Kidney (tissue), 14 donors: Measurements from ENCODE around the gene PECR. TPM values are rescaled to one million over a fixed set of nuclear protein-coding genes. Genes with fewer than 3 reads are reported as not detected.

Source experiments
- DNase-seq, 5 donors: peaks; one replicate each; pipeline ENCODE4 v3.0.0-alpha.2; 2013 to 2020
- FAIRE-seq: peaks from 2 replicates; lab custom pipeline; 2012; peaks lifted over from hg19 to GRCh38; lab: Jason Lieb, UNC
- H3K27ac ChIP-seq, 2 donors: one replicate each; pipeline ENCODE4 v1.7.0; 2013; ENCODE audit warnings: low read depth in 2 of 2, low read length in 2 of 2, inconsistent platforms in 1 of 2
- H3K27me3 ChIP-seq: one replicate; pipeline ENCODE4 v1.7.1; 2013; ENCODE audit warnings: low read length, inconsistent platforms; ENCODE audit not compliant: control insufficient read depth, insufficient read depth
- H3K36me3 ChIP-seq, 3 donors: one replicate each; pipeline versions ENCODE4 v1.7.0 to v1.7.1; 2013; ENCODE audit warnings: low read length in 3 of 3, control low read depth in 1 of 3, inconsistent platforms in 1 of 3; ENCODE audit not compliant: insufficient read depth in 3 of 3, control insufficient read depth in 2 of 3
- H3K4me1 ChIP-seq, 3 donors: one replicate each; pipeline versions ENCODE4 v1.7.0 to v1.7.1; 2013; ENCODE audit warnings: low read length in 3 of 3, inconsistent platforms in 1 of 3, low read depth in 1 of 3; ENCODE audit not compliant: control insufficient read depth in 2 of 3, insufficient read depth in 2 of 3
- H3K4me3 ChIP-seq, 3 donors: one replicate each; pipeline versions ENCODE4 v1.7.0 to v1.8.1; 2013; ENCODE audit warnings: low read length in 3 of 3, control low read depth in 1 of 3, inconsistent platforms in 1 of 3
- H3K9ac ChIP-seq, 3 donors: one replicate each; pipeline versions ENCODE4 v1.7.0 to v1.7.1; 2013; ENCODE audit warnings: low read length in 3 of 3, control low read depth in 1 of 3, inconsistent platforms in 1 of 3
- H3K9me3 ChIP-seq, 3 donors: one replicate each; pipeline versions ENCODE4 v1.7.0 to v1.7.1; 2013; ENCODE audit warnings: low read length in 3 of 3, control low read depth in 1 of 3, inconsistent platforms in 1 of 3; ENCODE audit not compliant: control insufficient read depth in 2 of 3, insufficient read depth in 1 of 3
- intact Hi-C: fragments of 100-400 bp; cut with DNase I; formaldehyde crosslinking; loops from one replicate; pipeline ENCODE4 v1.11.1; 2022
- polyA plus RNA-seq: library from polyadenylated mRNA; stranded (reverse); fragments of 350-450 nt; fragmentation: Illumina TruSeq; extraction: RNeasy Lipid Tissue Mini Kit (QIAGEN cat#74804); gene quantifications from one replicate; pipeline ENCODE4 v1.2.3, GENCODE V29; 2014; ENCODE audit warnings: low read depth, low replicate concordance; ENCODE audit not compliant: insufficient read depth
- total RNA-seq: library from RNA; stranded (reverse); fragmentation: NEBNext Ultra II Directional; extraction: Animal tissue kit (Norgen Biotek cat#: 25700); gene quantifications from one replicate; pipeline ENCODE4 v1.2.1, GENCODE V29; 2021
- TF ChIP-seq, protein P1 (sequence below): IDR thresholded peaks from 3 replicates; pipeline ENCODE4 v1.5.1; 2012; ENCODE audit warnings: mild to moderate bottlenecking, moderate library complexity, borderline replicate concordance; ENCODE audit not compliant: insufficient read depth; ENCODE audit errors: extremely low read depth
- donor health status: control.
- donor health status: control.
- donor health status: control.
- donor health status: control.
- donor health status: control.
- donor health status: DM: yes; HTN: yes; CAD: no.
- donor health status: Normal renal cell carcinoma (clear cell type).

The PECR gene
- total and polyA plus RNA-seq, 2 donors from 2014 or later: 28.4 to 36.0 TPM

DNA sequence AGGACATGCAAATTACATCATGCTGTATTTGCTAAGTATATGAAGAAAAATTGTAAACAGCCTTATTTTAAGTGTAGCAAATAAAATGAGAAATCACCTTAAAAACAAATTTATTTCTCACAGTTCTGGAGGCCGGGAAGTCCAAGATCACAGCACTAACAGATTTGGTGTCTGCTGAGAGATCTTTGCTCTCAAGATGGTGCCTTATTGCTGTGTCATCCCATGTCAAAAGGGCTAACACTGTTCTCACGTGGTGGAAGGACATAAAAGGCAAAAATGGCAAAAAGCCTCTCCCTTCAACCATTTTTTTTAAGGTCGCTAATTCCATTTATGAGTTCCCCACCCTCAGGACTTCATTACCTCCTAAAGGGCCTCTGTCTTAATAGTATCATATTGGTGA, 39.6 kb upstream of the PECR start:
- intact Hi-C loops: no loop called here
- H3K27ac ChIP-seq: no peak overlapping the region
- no peaks in the 10 kb centered on the region for H3K27me3 ChIP-seq
- FAIRE-seq (no peak), DNase-seq (no peak)
- no peaks in the 10 kb centered on the region for H3K4me1 ChIP-seq
- H3K9me3 ChIP-seq: no peaks in the 10 kb centered on the region
- TF ChIP-seq, protein P1, sequence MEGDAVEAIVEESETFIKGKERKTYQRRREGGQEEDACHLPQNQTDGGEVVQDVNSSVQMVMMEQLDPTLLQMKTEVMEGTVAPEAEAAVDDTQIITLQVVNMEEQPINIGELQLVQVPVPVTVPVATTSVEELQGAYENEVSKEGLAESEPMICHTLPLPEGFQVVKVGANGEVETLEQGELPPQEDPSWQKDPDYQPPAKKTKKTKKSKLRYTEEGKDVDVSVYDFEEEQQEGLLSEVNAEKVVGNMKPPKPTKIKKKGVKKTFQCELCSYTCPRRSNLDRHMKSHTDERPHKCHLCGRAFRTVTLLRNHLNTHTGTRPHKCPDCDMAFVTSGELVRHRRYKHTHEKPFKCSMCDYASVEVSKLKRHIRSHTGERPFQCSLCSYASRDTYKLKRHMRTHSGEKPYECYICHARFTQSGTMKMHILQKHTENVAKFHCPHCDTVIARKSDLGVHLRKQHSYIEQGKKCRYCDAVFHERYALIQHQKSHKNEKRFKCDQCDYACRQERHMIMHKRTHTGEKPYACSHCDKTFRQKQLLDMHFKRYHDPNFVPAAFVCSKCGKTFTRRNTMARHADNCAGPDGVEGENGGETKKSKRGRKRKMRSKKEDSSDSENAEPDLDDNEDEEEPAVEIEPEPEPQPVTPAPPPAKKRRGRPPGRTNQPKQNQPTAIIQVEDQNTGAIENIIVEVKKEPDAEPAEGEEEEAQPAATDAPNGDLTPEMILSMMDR: no peak
- no peak overlapping the region for H3K9ac ChIP-seq
- peaks cover 15 to 73% (median 44%) of the 10 kb centered on the region in 3 donors for H3K36me3 ChIP-seq
- no peak overlapping the region for H3K4me3 ChIP-seq

DNA sequence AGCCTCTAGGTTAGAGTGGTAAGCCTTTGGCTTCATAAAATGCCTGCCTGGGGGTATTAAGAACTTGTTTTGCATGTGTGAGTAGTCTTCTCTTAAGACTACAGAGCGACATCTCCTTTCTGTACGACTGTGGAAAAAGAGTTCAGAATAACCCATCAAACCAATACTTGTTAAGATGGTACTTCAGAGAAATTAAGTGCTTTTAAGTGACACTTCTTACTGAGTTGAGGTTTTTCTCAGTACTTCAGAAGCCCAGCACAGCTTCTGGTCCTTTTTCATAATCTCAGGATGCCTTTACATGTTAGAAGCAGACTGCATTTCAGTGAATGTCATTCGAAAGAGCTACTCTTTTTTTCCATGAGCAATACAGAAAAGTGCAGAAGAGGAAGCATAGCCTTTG, 38.4 kb upstream of the PECR start:
- Histone ChIP-seq H3K4me1 (peaks cover 0 to 5% (median 2%) of the 10 kb centered on the region in 3 donors), H3K9me3 (no peaks in the 10 kb centered on the region), H3K36me3 (peaks cover 15 to 62% (median 39%) of the 10 kb centered on the region in 3 donors), H3K27me3 (no peaks in the 10 kb centered on the region), H3K27ac (no peak overlapping the region), H3K4me3 (no peak overlapping the region), H3K9ac (no peak overlapping the region)
- no peak for DNase-seq
- no peak for FAIRE-seq
- intact Hi-C loops: no loop called here
- TF ChIP-seq, protein P1: no peak

DNA sequence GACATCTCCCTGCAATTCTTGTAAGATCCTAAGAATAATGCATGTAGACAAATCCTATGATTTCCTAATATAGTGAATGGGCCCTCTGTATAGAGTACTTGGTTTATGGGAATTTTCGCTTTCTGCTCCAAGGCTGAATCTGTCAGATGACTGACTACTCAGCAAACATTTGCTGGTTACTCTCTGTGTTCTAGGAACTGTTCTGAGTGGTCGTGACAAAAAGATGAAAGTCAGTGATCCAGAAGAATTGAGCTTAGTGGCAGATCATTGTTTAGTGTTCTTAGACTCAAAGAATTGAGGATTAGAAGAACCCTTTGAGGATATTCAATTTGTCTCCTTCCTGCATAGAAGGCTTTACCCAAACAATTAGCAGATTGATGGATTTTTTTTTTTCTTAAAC, 37.5 kb upstream of the PECR start:
- Histone ChIP-seq H3K27me3 (no peaks in the 10 kb centered on the region), H3K36me3 (peaks cover 16 to 57% (median 35%) of the 10 kb centered on the region in 3 donors), H3K9ac (no peak overlapping the region), H3K4me1 (peaks cover 4 to 9% (median 7%) of the 10 kb centered on the region in 3 donors), H3K9me3 (no peaks in the 10 kb centered on the region), H3K4me3 (no peak overlapping the region), H3K27ac (no peak overlapping the region)
- intact Hi-C loops: no loop called here
- FAIRE-seq (no peak), DNase-seq (no peak)
- TF ChIP-seq, protein P1: no peak

DNA sequence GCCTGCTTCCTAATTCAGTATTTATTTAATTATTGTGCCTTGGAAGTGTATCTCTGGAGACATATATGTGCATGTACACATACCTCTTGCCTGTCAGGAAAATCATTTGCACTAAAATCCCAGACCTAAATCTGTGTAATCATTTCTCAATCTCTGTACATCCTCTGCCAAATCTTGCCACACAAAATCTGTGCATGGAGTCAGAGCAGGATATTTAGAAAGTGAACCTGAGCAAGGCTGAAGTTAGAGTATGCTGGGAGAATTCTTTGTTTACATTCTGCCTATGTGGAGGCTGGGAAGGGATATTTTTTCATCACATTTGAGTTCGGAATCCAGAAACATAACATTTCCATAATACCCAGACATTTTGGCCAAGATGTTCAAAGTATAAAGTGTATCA, 36.9 kb upstream of the PECR start:
- no peak overlapping the region for H3K9ac ChIP-seq
- H3K4me3 ChIP-seq: no peak overlapping the region
- no peak for DNase-seq
- TF ChIP-seq, protein P1: no peak
- intact Hi-C loops: no loop called here
- FAIRE-seq: no peak
- no peak overlapping the region for H3K27ac ChIP-seq
- H3K27me3 ChIP-seq: no peaks in the 10 kb centered on the region
- H3K4me1 ChIP-seq: peaks cover 4 to 10% (median 8%) of the 10 kb centered on the region in 3 donors
- no peaks in the 10 kb centered on the region for H3K9me3 ChIP-seq
- H3K36me3 ChIP-seq: peaks cover 19 to 57% (median 40%) of the 10 kb centered on the region in 3 donors
